ENCODE data around the gene LUC7L3. TPM values are rescaled to one million over a fixed set of nuclear protein-coding genes. Genes with fewer than 3 reads are reported as not detected.
A peak's percentile ranks its signal among the peaks of the same experiment; 100 is the strongest.

The LUC7L3 gene
- total RNA-seq, 4 donors from 2014 or later, result 62.8 to 984 (median 159) TPM

DNA sequence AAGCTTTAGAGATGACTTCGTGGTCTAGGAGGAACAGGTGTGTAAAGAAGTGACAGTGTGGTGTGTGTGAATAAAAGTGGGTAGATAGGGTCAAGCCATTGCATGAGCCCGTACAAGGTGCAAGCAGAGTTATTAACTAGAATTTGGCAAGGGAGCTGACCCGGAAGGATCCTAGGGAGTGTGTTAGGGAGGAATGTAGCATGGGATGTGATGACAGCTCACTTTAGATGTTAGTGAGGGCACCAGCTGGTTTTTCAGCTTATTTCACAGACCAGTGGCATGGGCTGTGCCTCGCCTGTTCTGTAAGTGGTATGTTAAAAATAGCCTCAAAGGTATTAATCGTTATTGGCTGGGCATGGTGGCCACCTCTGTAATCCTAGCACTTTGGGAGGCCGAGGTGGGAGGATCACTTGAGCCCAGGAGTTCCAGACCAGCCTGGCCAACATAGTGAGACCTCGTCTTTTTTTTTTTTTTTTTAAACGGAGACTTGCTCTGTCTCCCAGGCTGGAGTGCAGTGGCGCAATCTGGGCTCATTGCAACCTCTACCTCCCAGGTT is 39.7 kb downstream of the LUC7L3 start:
- WGBS, 2 donors (ENCODE audit: low coverage in 1 of 2), result 75 to 76% methylated on average over 7 to 9 of the region's 9 CpGs
- Histone ChIP-seq H3K36me3 (peaks cover 0 to 7% (median 0%) of the 10 kb centered on the region in 4 donors), H3K27ac (no peak overlapping the region), H3K4me1 (peaks cover 0 to 14% (median 6%) of the 10 kb centered on the region in 4 donors), H3K4me3 (no peak overlapping the region), H3K9me3 (no peaks in the 10 kb centered on the region), H3K27me3 (no peaks in the 10 kb centered on the region)
- no peak for TF ChIP-seq CTCF (IDR thresholded peaks at IDR 0.05)
- no peak for TF ChIP-seq POLR2A (IDR thresholded peaks at IDR 0.05)
- peak in 1 of 3 donors; percentile 7 for TF ChIP-seq POLR2AphosphoS5 (IDR thresholded peaks at IDR 0.05)
- in situ Hi-C loops (cut with MboI; ENCODE audit: low pct_ligation_motif_present in 1 of 4, low pct_unique_long_range_greater_than_20kb in 1 of 4, low sequenced_read_pairs in 3 of 4), result no loop called here
- DNase-seq, result no peak
- intact Hi-C loops (cut with DNase I; ENCODE audit: low total_unique reads), result no loop called here

DNA sequence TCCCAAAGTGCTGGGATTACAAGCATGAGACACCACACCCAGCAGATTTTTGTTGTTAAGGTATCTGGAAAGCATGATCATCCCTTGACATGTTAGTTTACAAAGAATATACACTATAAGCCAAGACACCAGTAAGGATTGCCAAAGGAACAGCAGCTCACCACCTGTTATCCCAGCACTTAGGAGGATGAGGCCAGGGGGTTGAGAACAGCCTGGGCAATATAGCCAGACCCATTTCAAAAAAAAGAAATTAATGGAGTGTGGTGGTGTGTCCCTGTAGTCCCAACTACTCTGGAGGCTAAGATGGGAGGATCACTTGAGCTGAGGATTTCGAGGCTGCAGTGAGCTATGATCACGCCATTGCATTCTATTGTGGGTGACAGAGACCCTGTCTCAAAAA is 42.8 kb downstream of the LUC7L3 start:
- Histone ChIP-seq H3K9me3 (no peaks in the 10 kb centered on the region), H3K36me3 (no peaks in the 10 kb centered on the region), H3K27me3 (no peaks in the 10 kb centered on the region), H3K27ac (no peak overlapping the region), H3K4me3 (no peak overlapping the region), H3K4me1 (peaks cover 19 to 39% (median 29%) of the 10 kb centered on the region in 4 donors)
- 88 to 98% methylated on average over 2 of the region's 2 CpGs for WGBS, 2 donors (ENCODE audit: low coverage in 1 of 2)
- intact Hi-C loops (cut with DNase I; ENCODE audit: low total_unique reads), result no loop called here
- TF ChIP-seq POLR2A (IDR thresholded peaks at IDR 0.05) (no peak), EP300 (IDR thresholded peaks at IDR 0.05; ENCODE audit: low read depth) (no peak), POLR2AphosphoS5 (IDR thresholded peaks at IDR 0.05) (no peak), CTCF (IDR thresholded peaks at IDR 0.05) (no peak)
- in situ Hi-C loops (cut with MboI; ENCODE audit: low pct_ligation_motif_present in 1 of 4, low pct_unique_long_range_greater_than_20kb in 1 of 4, low sequenced_read_pairs in 3 of 4), result no loop called here
- no peak for DNase-seq

- in situ Hi-C loops (cut with MboI; ENCODE audit: low pct_ligation_motif_present in 1 of 4, low pct_unique_long_range_greater_than_20kb in 1 of 4, low sequenced_read_pairs in 3 of 4), result no loop called here
- H3K27ac ChIP-seq, result peak overlapping the region; percentile 84 to 93 (median 89)
- peak; percentile 62 for DNase-seq
Observed at GRCh38 chr17:50763716-50764475, 44.5 kb downstream of the LUC7L3 start.

More at GRCh38 chr17:50763716-50764475, 44.5 kb downstream of the LUC7L3 start:
- no peak for TF ChIP-seq POLR2AphosphoS5 (IDR thresholded peaks at IDR 0.05)
- no peak for TF ChIP-seq EP300 (IDR thresholded peaks at IDR 0.05; ENCODE audit: low read depth)
- no peak for TF ChIP-seq CTCF (IDR thresholded peaks at IDR 0.05)
- TF ChIP-seq POLR2A (IDR thresholded peaks at IDR 0.05), result no peak
- Histone ChIP-seq H3K9me3 (no peaks in the 10 kb centered on the region), H3K4me1 (peaks cover 19 to 48% (median 36%) of the 10 kb centered on the region in 4 donors), H3K4me3 (peak overlapping the region in 1 of 4 donors; percentile 43), H3K36me3 (no peaks in the 10 kb centered on the region), H3K27me3 (no peaks in the 10 kb centered on the region)
- WGBS, 2 donors (ENCODE audit: low coverage in 1 of 2), result 54 to 57% methylated on average over 1 to 2 of the region's 2 CpGs
- intact Hi-C loops (cut with DNase I; ENCODE audit: low total_unique reads), result no loop called here
